ENCODE data around the gene C10orf62. TPM values are rescaled to one million over a fixed set of nuclear protein-coding genes. Genes with fewer than 3 reads are reported as not detected.

The C10orf62 gene
- total and polyA plus RNA-seq, 2 of the 8 experiments (the other 6 are each of a cell fraction or from before 2014, with no cell fraction given) = 0.05 TPM; not detected in 1

- TF ChIP-seq HDAC6 (IDR thresholded peaks at IDR 0.05; ENCODE audit: low read depth, low read length) = no peak
- no peak for TF ChIP-seq RAD21 (IDR thresholded peaks at IDR 0.05 in 1 of 2, conservative IDR thresholded peaks at IDR 0.05 in 1 of 2; ENCODE audit: low read depth in 2 of 2, low read length in 2 of 2)
- TF ChIP-seq CHD7 (IDR thresholded peaks at IDR 0.05; ENCODE audit: insufficient replicate concordance, low read length) = no peak
- TF ChIP-seq ASH2L (IDR thresholded peaks at IDR 0.05; ENCODE audit: low read length) = no peak
- no peak for TF ChIP-seq POLR2AphosphoS5 (IDR thresholded peaks at IDR 0.05; ENCODE audit: low read depth, low read length)
- TF ChIP-seq PHF8 (conservative IDR thresholded peaks at IDR 0.05; ENCODE audit: low read depth, low read length) = no peak
- TF ChIP-seq SIN3A (conservative IDR thresholded peaks at IDR 0.05 in 1 of 2, IDR thresholded peaks at IDR 0.05 in 1 of 2; ENCODE audit: low read depth in 1 of 2, low read length in 2 of 2) = no peak
- no peak for TF ChIP-seq MAX (IDR thresholded peaks at IDR 0.05)
Measured at GRCh38 chr10:97547271-97547600, 42.3 kb upstream of the C10orf62 start (continued).
